ENCODE data around the gene AP5B1. TPM values are rescaled to one million over a fixed set of nuclear protein-coding genes. Genes with fewer than 3 reads are reported as not detected.

AP5B1 gene
- total RNA-seq, 1 experiment from 2014 or later, result 19.5 TPM

- intact Hi-C loops (cut with micrococcal nuclease), result no loop called here
- peaks cover 66 to 89% of the 10 kb centered on the region in 2 experiments for H3K4me1 ChIP-seq (ENCODE audit: control insufficient read depth in 1 of 2, insufficient read depth in 2 of 2, low read length in 2 of 2)
Observed at GRCh38 chr11:65788821-65789220, 8.0 kb upstream of the AP5B1 start.

More at GRCh38 chr11:65788821-65789220, 8.0 kb upstream of the AP5B1 start:
- Histone ChIP-seq H3K27ac (ENCODE audit: low read depth, low read length) (peak overlapping the region; percentile 58; the same call in 1 of the 2 replicates), H3K9me2 (ENCODE audit: insufficient read depth) (no peaks in the 10 kb centered on the region), H3K9me3 (ENCODE audit: control insufficient read depth in 1 of 2, insufficient read depth in 1 of 2, low read depth in 1 of 2, low read length in 2 of 2) (no peaks in the 10 kb centered on the region), H3K4me3 (replicated peaks in 1 of 2; ENCODE audit: low read depth in 1 of 2, low read length in 2 of 2) (peak overlapping the region in 1 of 2 experiments; percentile 75; a peak in 1 of 4 replicates), H3K36me3 (ENCODE audit: control insufficient read depth in 1 of 2, insufficient read depth in 2 of 2, low read length in 2 of 2) (no peaks in the 10 kb centered on the region), H4K20me1 (ENCODE audit: insufficient read depth) (no peaks in the 10 kb centered on the region), H3K27me3 (ENCODE audit: insufficient read depth, low read length) (no peaks in the 10 kb centered on the region), H2AFZ (ENCODE audit: low read depth, low read length, poor library complexity, severe bottlenecking) (no peak overlapping the region), H3K4me2 (ENCODE audit: low read length) (peak overlapping the region; percentile 94), H3K79me2 (ENCODE audit: insufficient read depth, low read length) (peaks cover 51% of the 10 kb centered on the region), H3K9ac (ENCODE audit: low read length) (peak overlapping the region; percentile 76; the same call in 1 of the 2 replicates)
- TF ChIP-seq, protein P1, sequence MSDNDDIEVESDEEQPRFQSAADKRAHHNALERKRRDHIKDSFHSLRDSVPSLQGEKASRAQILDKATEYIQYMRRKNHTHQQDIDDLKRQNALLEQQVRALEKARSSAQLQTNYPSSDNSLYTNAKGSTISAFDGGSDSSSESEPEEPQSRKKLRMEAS (IDR thresholded peaks at IDR 0.05), result no peak
- TF ChIP-seq, protein P2, sequence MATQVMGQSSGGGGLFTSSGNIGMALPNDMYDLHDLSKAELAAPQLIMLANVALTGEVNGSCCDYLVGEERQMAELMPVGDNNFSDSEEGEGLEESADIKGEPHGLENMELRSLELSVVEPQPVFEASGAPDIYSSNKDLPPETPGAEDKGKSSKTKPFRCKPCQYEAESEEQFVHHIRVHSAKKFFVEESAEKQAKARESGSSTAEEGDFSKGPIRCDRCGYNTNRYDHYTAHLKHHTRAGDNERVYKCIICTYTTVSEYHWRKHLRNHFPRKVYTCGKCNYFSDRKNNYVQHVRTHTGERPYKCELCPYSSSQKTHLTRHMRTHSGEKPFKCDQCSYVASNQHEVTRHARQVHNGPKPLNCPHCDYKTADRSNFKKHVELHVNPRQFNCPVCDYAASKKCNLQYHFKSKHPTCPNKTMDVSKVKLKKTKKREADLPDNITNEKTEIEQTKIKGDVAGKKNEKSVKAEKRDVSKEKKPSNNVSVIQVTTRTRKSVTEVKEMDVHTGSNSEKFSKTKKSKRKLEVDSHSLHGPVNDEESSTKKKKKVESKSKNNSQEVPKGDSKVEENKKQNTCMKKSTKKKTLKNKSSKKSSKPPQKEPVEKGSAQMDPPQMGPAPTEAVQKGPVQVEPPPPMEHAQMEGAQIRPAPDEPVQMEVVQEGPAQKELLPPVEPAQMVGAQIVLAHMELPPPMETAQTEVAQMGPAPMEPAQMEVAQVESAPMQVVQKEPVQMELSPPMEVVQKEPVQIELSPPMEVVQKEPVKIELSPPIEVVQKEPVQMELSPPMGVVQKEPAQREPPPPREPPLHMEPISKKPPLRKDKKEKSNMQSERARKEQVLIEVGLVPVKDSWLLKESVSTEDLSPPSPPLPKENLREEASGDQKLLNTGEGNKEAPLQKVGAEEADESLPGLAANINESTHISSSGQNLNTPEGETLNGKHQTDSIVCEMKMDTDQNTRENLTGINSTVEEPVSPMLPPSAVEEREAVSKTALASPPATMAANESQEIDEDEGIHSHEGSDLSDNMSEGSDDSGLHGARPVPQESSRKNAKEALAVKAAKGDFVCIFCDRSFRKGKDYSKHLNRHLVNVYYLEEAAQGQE (IDR thresholded peaks at IDR 0.05; ENCODE audit: low read depth), result no peak
- TF ChIP-seq ZNF274 (IDR thresholded peaks at IDR 0.05; ENCODE audit: low read depth, low read length), result no peak
- TF ChIP-seq CEBPB (IDR thresholded peaks at IDR 0.05; ENCODE audit: low read depth), result no peak
- ChIA-PET CTCF (interaction anchor here (1.0 to 5.8 kb wide), 2 partner anchors 9 to 71 kb away, joined by 3 to 73 read pairs; partner anchors contain the start of genes AP5B1 and MUS81), POLR2A (interaction anchor here (0.8 kb wide), 1 partner anchor 9 kb away, joined by 3 read pairs; no protein-coding TSS in a partner anchor), RAD21 (ENCODE audit: low non-redundant PET in 1 of 2, low total read pairs in 2 of 2, uncharacterized antibody in 2 of 2, unreplicated experiment in 2 of 2) (no interaction called here)
- ATAC-seq (no peak), DNase-seq (ENCODE audit: low read depth, low spot score) (no peak)
- BruUV-seq (replicated peaks), result no TSS peak

Data from HCT116 (cell line).